Stimulated activated CD8-positive, alpha-beta memory T cell treated with anti-CD3 and anti-CD28 coated beads, Interleukin-4, amount 100 ng/mL, for 1 hour (primary cell): ENCODE results near the gene GARIN3.
"Not testable (repeated sequence)": the region's sequence is repeated elsewhere in the genome, so short reads cannot be mapped to it uniquely, and the experiment has no call there.

Source experiments
- DNase-seq, 2 donors: peaks; one replicate each; pipeline ENCODE4 v3.0.0-alpha.2; 2020; ENCODE audit warnings: low read depth in 2 of 2, low spot score in 1 of 2

GARIN3 gene

GRCh38 chr5:157185122-157185521, 19.1 kb upstream of the GARIN3 start:
- not testable (repeated sequence) for DNase-seq

GRCh38 chr5:157184117-157184670, 18.1 kb upstream of the GARIN3 start:
- no peak for DNase-seq

GRCh38 chr5:157182143-157182757, 16.2 kb upstream of the GARIN3 start:
- DNase-seq, result no peak

- DNase-seq, result no peak
Observed at GRCh38 chr5:157180374-157181264, 14.6 kb upstream of the GARIN3 start, which contains the start of gene ITK. Gene ITK (plus strand): TSS chr5:157180840. CDS start chr5:157180978, 138 bp downstream.

- no peak for DNase-seq
Observed at GRCh38 chr5:157178966-157179365, 12.9 kb upstream of the GARIN3 start.

GRCh38 chr5:157177953-157178352, 11.9 kb upstream of the GARIN3 start:
- DNase-seq, result no peak

- no peak for DNase-seq
Observed at GRCh38 chr5:157175071-157175612, 9.1 kb upstream of the GARIN3 start.

GRCh38 chr5:157172403-157172802, 6.3 kb upstream of the GARIN3 start:
- peak; percentile 32 to 58 for DNase-seq

GRCh38 chr5:157168286-157168685, 2.2 kb upstream of the GARIN3 start:
- no peak for DNase-seq

GRCh38 chr5:157167214-157167621, 1.2 kb upstream of the GARIN3 start:
- no peak for DNase-seq

- no peak for DNase-seq
Observed at GRCh38 chr5:157165668-157166067, 396 bp downstream of the GARIN3 start.

GRCh38 chr5:157165261-157165660, 803 bp downstream of the GARIN3 start:
- DNase-seq, result no peak

- DNase-seq, result no peak
Observed at GRCh38 chr5:157164521-157164920, 1.5 kb downstream of the GARIN3 start.

- DNase-seq, result no peak
Observed at GRCh38 chr5:157162919-157163510, 3.0 kb downstream of the GARIN3 start.

GRCh38 chr5:157161996-157162395, 4.1 kb downstream of the GARIN3 start:
- DNase-seq, result no peak

- peak in 1 of 2 donors; percentile 15 for DNase-seq
Observed at GRCh38 chr5:157160001-157160400, 6.1 kb downstream of the GARIN3 start.

GRCh38 chr5:157159209-157159751, 6.8 kb downstream of the GARIN3 start:
- peak in 1 of 2 donors; percentile 9 for DNase-seq

GRCh38 chr5:157157293-157157891, 8.7 kb downstream of the GARIN3 start:
- no peak for DNase-seq

- no peak for DNase-seq
Observed at GRCh38 chr5:157155297-157155696, 10.8 kb downstream of the GARIN3 start.

- no peak for DNase-seq
Observed at GRCh38 chr5:157150995-157151394, 15.1 kb downstream of the GARIN3 start.
